ENCODE measurements around the gene FZR1. TPM values are rescaled to one million over a fixed set of nuclear protein-coding genes. Genes with fewer than 3 reads are reported as not detected.

The FZR1 gene
- total and polyA plus RNA-seq, 8 donors, result 15.1 to 34.2 (median 20.4) TPM

DNA sequence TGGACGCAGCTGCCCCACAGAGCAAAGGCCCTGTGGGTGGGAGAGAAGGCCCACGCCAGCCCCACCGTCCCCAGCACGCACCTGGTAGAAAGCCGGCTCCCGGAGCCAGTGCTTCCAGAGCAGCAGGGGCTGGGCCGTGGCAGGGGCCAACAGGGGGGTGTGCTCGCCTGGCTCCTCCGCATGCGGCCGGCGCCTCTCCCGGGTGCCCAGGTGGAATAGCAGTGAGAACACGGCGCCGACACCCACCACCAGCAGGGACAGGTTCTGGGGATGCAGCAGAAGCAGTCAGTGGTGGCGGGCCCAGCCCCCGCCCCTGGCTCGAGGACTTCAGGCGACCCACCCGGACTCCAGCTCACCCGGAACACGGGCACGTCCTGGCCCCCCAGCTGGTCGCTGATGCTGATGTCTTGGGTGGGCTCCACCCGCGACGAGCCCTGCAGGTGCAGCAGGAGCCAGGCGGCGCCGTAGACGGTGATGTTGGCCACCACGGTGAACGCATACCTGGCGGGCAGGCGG, 41.7 kb downstream of the FZR1 start:
- TF ChIP-seq, protein P1, sequence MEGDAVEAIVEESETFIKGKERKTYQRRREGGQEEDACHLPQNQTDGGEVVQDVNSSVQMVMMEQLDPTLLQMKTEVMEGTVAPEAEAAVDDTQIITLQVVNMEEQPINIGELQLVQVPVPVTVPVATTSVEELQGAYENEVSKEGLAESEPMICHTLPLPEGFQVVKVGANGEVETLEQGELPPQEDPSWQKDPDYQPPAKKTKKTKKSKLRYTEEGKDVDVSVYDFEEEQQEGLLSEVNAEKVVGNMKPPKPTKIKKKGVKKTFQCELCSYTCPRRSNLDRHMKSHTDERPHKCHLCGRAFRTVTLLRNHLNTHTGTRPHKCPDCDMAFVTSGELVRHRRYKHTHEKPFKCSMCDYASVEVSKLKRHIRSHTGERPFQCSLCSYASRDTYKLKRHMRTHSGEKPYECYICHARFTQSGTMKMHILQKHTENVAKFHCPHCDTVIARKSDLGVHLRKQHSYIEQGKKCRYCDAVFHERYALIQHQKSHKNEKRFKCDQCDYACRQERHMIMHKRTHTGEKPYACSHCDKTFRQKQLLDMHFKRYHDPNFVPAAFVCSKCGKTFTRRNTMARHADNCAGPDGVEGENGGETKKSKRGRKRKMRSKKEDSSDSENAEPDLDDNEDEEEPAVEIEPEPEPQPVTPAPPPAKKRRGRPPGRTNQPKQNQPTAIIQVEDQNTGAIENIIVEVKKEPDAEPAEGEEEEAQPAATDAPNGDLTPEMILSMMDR (IDR thresholded peaks at IDR 0.05), result no peak
- Histone ChIP-seq H3K4me1 (no peaks in the 10 kb centered on the region), H3K36me3 (no peaks in the 10 kb centered on the region), H3K27me3 (no peaks in the 10 kb centered on the region), H3K4me3 (no peak overlapping the region), H3K27ac (peak overlapping the region in 2 of 4 donors; percentile 19 to 28), H3K9me3 (no peaks in the 10 kb centered on the region)
- no peak for ATAC-seq
- peak in 1 of 6 donors; percentile 79 for DNase-seq
- 82 to 87% methylated on average over 26 to 36 of the region's 36 CpGs for WGBS, 2 donors
- intact Hi-C loops (cut with DNase I), result no loop called here
- no peak for FAIRE-seq

DNA sequence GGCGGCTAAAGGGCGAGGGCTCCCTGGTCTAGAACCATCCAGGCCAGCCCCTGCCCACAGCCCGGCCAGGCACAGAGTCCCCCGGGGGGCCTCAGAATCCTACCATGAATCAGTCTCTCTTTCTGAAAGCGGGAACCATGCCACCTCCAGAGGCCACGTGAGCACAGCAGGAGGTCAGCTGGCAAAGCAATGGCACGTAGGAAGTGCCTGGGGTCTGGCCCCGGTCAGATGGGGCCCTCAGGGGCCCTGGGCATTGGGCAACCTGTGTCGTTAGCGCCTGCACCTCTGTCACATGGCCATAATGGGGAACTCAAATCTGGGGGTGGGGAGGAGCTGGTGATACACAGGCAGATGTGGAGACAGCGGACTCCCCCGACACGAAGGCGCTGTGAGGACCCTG, 42.5 kb downstream of the FZR1 start:
- DNase-seq, result no peak
- intact Hi-C loops (cut with DNase I), result no loop called here

DNA sequence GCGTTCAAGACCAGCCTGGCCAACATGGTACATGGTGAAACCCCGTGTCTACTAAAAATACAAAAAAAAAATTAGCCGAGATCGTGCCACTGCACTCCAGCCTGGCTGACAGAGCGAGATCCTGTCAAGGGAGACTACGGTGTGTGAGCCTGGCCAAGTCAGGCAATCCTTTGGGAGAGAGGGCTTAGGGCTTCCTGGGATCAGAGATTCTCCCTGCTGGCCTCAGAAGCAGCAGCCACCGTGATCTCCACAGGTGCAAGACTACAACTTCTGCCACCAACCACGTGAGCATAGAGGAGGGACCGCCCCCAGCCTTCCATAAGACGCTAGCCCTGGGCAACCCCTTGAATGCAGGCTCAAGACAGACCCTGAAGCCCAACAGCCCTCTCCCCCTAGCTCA, 43.7 kb downstream of the FZR1 start:
- intact Hi-C loops (cut with DNase I), result no loop called here

More for the DNA sequence above, 42.5 kb downstream of the FZR1 start:
- Histone ChIP-seq H3K4me3 (no peak overlapping the region), H3K36me3 (no peaks in the 10 kb centered on the region), H3K4me1 (peaks cover 0 to 3% (median 0%) of the 10 kb centered on the region in 3 donors), H3K9me3 (no peaks in the 10 kb centered on the region), H3K27me3 (no peaks in the 10 kb centered on the region), H3K27ac (peak overlapping the region in 3 of 4 donors; percentile 19 to 28 (median 28))
- ATAC-seq (peak in 2 of 4 donors; percentile 14 to 32), FAIRE-seq (no peak)
- TF ChIP-seq, protein P1 (IDR thresholded peaks at IDR 0.05), result no peak
- WGBS, 2 donors, result 71 to 72% methylated on average over 14 of the region's 14 CpGs

DNA sequence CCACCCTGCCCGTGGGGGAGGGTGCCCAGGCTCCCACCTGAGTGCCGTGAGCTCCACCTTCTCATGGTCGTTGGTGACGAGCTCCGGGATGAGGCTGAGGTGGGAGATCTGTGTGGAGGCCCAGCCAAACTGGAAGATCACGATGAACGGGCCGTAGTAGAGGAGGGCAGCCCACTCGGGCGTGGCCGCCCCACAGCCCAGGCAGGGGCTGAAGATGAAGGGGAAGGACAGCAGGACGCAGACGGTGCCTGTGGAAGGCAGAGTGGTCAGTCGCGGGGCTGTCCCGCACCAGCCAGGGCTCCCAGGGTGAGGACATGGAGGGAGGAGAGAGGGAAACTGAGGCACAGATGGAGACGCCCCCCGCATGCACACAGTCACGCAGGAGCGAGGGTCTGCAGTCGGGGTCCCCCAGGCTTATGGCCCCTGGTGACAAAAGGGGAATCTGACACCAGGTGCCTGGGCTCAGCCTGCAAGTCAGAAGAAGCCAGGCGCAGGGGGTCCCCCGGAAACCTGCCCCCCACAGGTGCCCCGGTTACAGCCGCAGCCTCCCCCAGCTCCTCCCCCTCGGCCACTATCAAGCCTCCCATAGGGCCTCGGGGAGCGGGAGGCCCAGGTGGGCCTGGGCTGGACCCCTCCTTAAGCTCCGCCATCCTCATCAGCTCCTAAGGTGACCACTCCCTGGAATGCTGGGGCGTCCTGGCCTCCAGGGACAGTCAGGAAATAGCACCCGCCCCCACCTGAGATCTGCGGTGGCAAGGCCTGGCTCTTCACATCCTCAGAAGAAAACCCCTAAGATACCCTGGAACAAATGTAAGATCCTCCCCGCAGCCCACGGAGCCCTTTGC, 45.1 kb downstream of the FZR1 start:
- intact Hi-C loops (cut with DNase I), result no loop called here
- no peak for ATAC-seq
- Histone ChIP-seq H3K4me1 (peaks cover 0 to 10% (median 8%) of the 10 kb centered on the region in 3 donors), H3K4me3 (no peak overlapping the region), H3K27me3 (no peaks in the 10 kb centered on the region), H3K9me3 (no peaks in the 10 kb centered on the region), H3K36me3 (no peaks in the 10 kb centered on the region), H3K27ac (no peak overlapping the region)
- TF ChIP-seq, protein P1 (IDR thresholded peaks at IDR 0.05), result no peak
- no peak for FAIRE-seq
- 92 to 94% methylated on average over 26 to 34 of the region's 34 CpGs for WGBS, 2 donors
- peak in 1 of 6 donors; percentile 67 for DNase-seq

More for the DNA sequence above, 43.7 kb downstream of the FZR1 start:
- no peak overlapping the region for H3K27ac ChIP-seq
- peaks cover 0 to 3% (median 0%) of the 10 kb centered on the region in 3 donors for H3K4me1 ChIP-seq
- H3K4me3 ChIP-seq, result no peak overlapping the region
- ATAC-seq (no peak), DNase-seq (no peak), FAIRE-seq (no peak)
- H3K36me3 ChIP-seq, result no peaks in the 10 kb centered on the region
- WGBS, 2 donors, result 89 to 93% methylated on average over 10 of the region's 10 CpGs
- TF ChIP-seq, protein P1 (IDR thresholded peaks at IDR 0.05), result no peak
- H3K9me3 ChIP-seq, result no peaks in the 10 kb centered on the region
- no peaks in the 10 kb centered on the region for H3K27me3 ChIP-seq

DNA sequence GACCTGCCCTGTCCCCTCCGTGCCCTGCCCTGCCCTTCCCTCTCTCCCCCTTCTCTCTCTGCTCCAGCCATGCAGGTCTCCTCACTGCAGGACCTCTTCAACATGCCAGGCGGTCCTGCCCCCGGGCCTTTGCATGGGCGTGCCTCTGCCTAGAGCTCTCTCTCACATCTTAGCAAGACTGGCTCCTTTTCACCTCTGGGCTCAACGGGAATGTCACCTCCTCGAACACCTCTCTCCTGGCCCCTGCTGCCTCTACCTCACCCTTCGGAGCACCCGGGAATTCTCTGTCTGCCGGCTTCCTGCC, 45.6 kb downstream of the FZR1 start:
- peak in 1 of 6 donors; percentile 57 for DNase-seq
- FAIRE-seq, result no peak
- H3K27me3 ChIP-seq, result no peaks in the 10 kb centered on the region
- H3K4me3 ChIP-seq, result no peak overlapping the region
- 78 to 82% methylated on average over 9 of the region's 9 CpGs for WGBS, 2 donors
- no peak overlapping the region for H3K27ac ChIP-seq
- no peak for ATAC-seq
- H3K9me3 ChIP-seq, result no peaks in the 10 kb centered on the region
- H3K36me3 ChIP-seq, result no peaks in the 10 kb centered on the region
- H3K4me1 ChIP-seq, result peaks cover 0 to 11% (median 8%) of the 10 kb centered on the region in 3 donors
- intact Hi-C loops (cut with DNase I), result no loop called here
- TF ChIP-seq, protein P1 (IDR thresholded peaks at IDR 0.05), result no peak

All from pancreas (tissue), 10 donors.